Tibial artery (tissue), 4 donors: ENCODE results near the gene ABCC8.

ENCODE experiments used
- DNase-seq, 2 donors: peaks; one replicate each; pipeline ENCODE4 v3.0.0-alpha.2; 2019
- H3K27ac ChIP-seq, 2 donors: fragments of 200-600 bp; sonication (generic) in 1 of 2; 1 replicate in 1 of 2; 2 replicates in 1 of 2; pipeline ENCODE4 v1.5.1; 2018 to 2019; ENCODE audit warnings: mild to moderate bottlenecking in 1 of 2
- H3K27me3 ChIP-seq, 2 donors: fragments of 200-600 bp; sonication (generic) in 1 of 2; one replicate each; pipeline versions ENCODE4 v1.5.1 to v1.6.0; 2016 to 2019
- H3K36me3 ChIP-seq, 3 donors: fragments of 200-600 bp; sonication (generic) in 2 of 3; one replicate each; pipeline ENCODE4 v1.5.1; 2016 to 2019; ENCODE audit warnings: mild to moderate bottlenecking in 2 of 3
- H3K4me1 ChIP-seq, 4 donors: fragments of 200-600 bp; sonication (generic) in 2 of 4; 1 replicate in 3 of 4; 2 replicates in 1 of 4; pipeline ENCODE4 v1.5.1; 2016 to 2019
- H3K4me3 ChIP-seq, 2 donors: fragments of 200-600 bp; sonication (generic) in 1 of 2; 1 replicate in 1 of 2; 2 replicates in 1 of 2; pipeline ENCODE4 v1.5.1; 2018 to 2019; ENCODE audit warnings: mild to moderate bottlenecking in 2 of 2
- H3K9me3 ChIP-seq, 3 donors: fragments of 200-600 bp; sonication (generic) in 1 of 3; one replicate each; pipeline ENCODE4 v1.5.1; 2016 to 2019
- CTCF ChIP-seq, 2 experiments: fragments of 200-600 bp in 1 of 2; fragments of 450-650 bp in 1 of 2; IDR thresholded peaks; one replicate each; pipeline ENCODE4 v1.5.1; 2017 to 2019; ENCODE audit warnings: antibody characterized with exemption in 2 of 2, mild to moderate bottlenecking in 1 of 2, moderate library complexity in 1 of 2
- intact Hi-C: fragments of 100-400 bp; cut with DNase I; formaldehyde crosslinking; loops from one replicate; pipeline ENCODE4 v1.15.0; 2023; ENCODE audit warnings: low total_unique reads

ABCC8 gene

GRCh38 chr11:17383461-17383860 is 93.2 kb downstream of the ABCC8 start:
- intact Hi-C loops, result loop anchor here (1.0 kb wide), 1 partner anchor 120 kb away; no protein-coding TSS in a partner anchor

GRCh38 chr11:17382046-17382728 is 94.5 kb downstream of the ABCC8 start:
- Histone ChIP-seq H3K4me3 (no peak overlapping the region), H3K36me3 (peaks cover 0 to 7% (median 0%) of the 10 kb centered on the region in 3 donors), H3K27ac (no peak overlapping the region), H3K9me3 (no peaks in the 10 kb centered on the region), H3K27me3 (no peaks in the 10 kb centered on the region), H3K4me1 (peaks cover 0 to 21% (median 11%) of the 10 kb centered on the region in 4 donors)
- intact Hi-C loops, result no loop called here
- TF ChIP-seq CTCF (IDR thresholded peaks at IDR 0.05), result no peak
- no peak for DNase-seq

More at GRCh38 chr11:17383461-17383860, 93.2 kb downstream of the ABCC8 start:
- no peak overlapping the region for H3K4me3 ChIP-seq
- H3K27ac ChIP-seq, result no peak overlapping the region
- no peak for TF ChIP-seq CTCF (IDR thresholded peaks at IDR 0.05)
- DNase-seq, result no peak
- H3K4me1 ChIP-seq, result peaks cover 0 to 25% (median 12%) of the 10 kb centered on the region in 4 donors
- H3K27me3 ChIP-seq, result no peaks in the 10 kb centered on the region
- H3K36me3 ChIP-seq, result peaks cover 0 to 2% (median 0%) of the 10 kb centered on the region in 3 donors
- no peaks in the 10 kb centered on the region for H3K9me3 ChIP-seq

- TF ChIP-seq CTCF (IDR thresholded peaks at IDR 0.05), result no peak
- no peaks in the 10 kb centered on the region for H3K9me3 ChIP-seq
- no peak overlapping the region for H3K4me3 ChIP-seq
- intact Hi-C loops, result no loop called here
- H3K36me3 ChIP-seq, result peaks cover 0 to 7% (median 0%) of the 10 kb centered on the region in 3 donors
- peaks cover 0 to 12% (median 8%) of the 10 kb centered on the region in 4 donors for H3K4me1 ChIP-seq
- no peaks in the 10 kb centered on the region for H3K27me3 ChIP-seq
- no peak overlapping the region for H3K27ac ChIP-seq
- DNase-seq, result no peak
Observed at GRCh38 chr11:17381156-17381555, 95.5 kb downstream of the ABCC8 start.

GRCh38 chr11:17379383-17380180 is 97.1 kb downstream of the ABCC8 start:
- no peaks in the 10 kb centered on the region for H3K9me3 ChIP-seq
- no peak for DNase-seq
- intact Hi-C loops, result no loop called here
- no peak overlapping the region for H3K4me3 ChIP-seq
- H3K27me3 ChIP-seq, result no peaks in the 10 kb centered on the region
- peaks cover 10 to 16% (median 13%) of the 10 kb centered on the region in 3 donors for H3K36me3 ChIP-seq
- TF ChIP-seq CTCF (IDR thresholded peaks at IDR 0.05), result no peak
- peaks cover 0 to 4% (median 0%) of the 10 kb centered on the region in 4 donors for H3K4me1 ChIP-seq
- H3K27ac ChIP-seq, result no peak overlapping the region

- H3K27me3 ChIP-seq, result no peaks in the 10 kb centered on the region
- peaks cover 0 to 3% (median 0%) of the 10 kb centered on the region in 3 donors for H3K9me3 ChIP-seq
- H3K36me3 ChIP-seq, result peaks cover 14 to 25% (median 15%) of the 10 kb centered on the region in 3 donors
- no peak overlapping the region for H3K4me3 ChIP-seq
- H3K27ac ChIP-seq, result no peak overlapping the region
- DNase-seq, result no peak
- no peaks in the 10 kb centered on the region for H3K4me1 ChIP-seq
- no peak for TF ChIP-seq CTCF (IDR thresholded peaks at IDR 0.05)
- intact Hi-C loops, result no loop called here
Observed at GRCh38 chr11:17378655-17379054, 98.0 kb downstream of the ABCC8 start.
